Gastrocnemius medialis (tissue), 4 donors: ENCODE data around the gene PRRC2A. TPM values are rescaled to one million over a fixed set of nuclear protein-coding genes. Genes with fewer than 3 reads are reported as not detected.

Source experiments
- ATAC-seq, 2 donors: fragments of 150-250 bp; one replicate each; pipeline ENCODE4 v1.9.1; 2016
- DNase-seq, 2 donors: peaks; one replicate each; pipeline ENCODE4 v3.0.0-alpha.2; 2019
- H3K27ac ChIP-seq, 4 donors: fragments of 200-600 bp; sonication (generic); 1 replicate in 1 of 4; 2 replicates in 3 of 4; pipeline ENCODE4 v1.5.1; 2016 to 2018; ENCODE audit warnings: mild to moderate bottlenecking in 2 of 4, moderate library complexity in 1 of 4
- H3K27me3 ChIP-seq, 3 donors: fragments of 200-600 bp; sonication (generic) in 2 of 3; 1 replicate in 1 of 3; 2 replicates in 2 of 3; pipeline versions ENCODE4 v1.5.1 to v1.6.0; 2016 to 2019; ENCODE audit warnings: mild to moderate bottlenecking in 1 of 3, moderate library complexity in 1 of 3
- H3K36me3 ChIP-seq, 2 donors: fragments of 200-600 bp; sonication (generic) in 1 of 2; one replicate each; pipeline ENCODE4 v1.5.1; 2017 to 2018
- H3K4me1 ChIP-seq, 2 donors: fragments of 200-600 bp; sonication (generic) in 1 of 2; one replicate each; pipeline ENCODE4 v1.5.1; 2016 to 2017; ENCODE audit warnings: mild to moderate bottlenecking in 2 of 2
- H3K4me3 ChIP-seq, 4 donors: fragments of 200-600 bp; sonication (generic) in 3 of 4; 1 replicate in 1 of 4; 2 replicates in 3 of 4; pipeline ENCODE4 v1.5.1; 2016 to 2019; ENCODE audit warnings: mild to moderate bottlenecking in 2 of 4
- H3K9me3 ChIP-seq, 3 donors: fragments of 200-600 bp; sonication (generic) in 2 of 3; 1 replicate in 1 of 3; 2 replicates in 2 of 3; pipeline ENCODE4 v1.5.1; 2016 to 2019
- POLR2A ChIP-seq, 2 donors: fragments of 450-650 bp; IDR thresholded peaks; one replicate each; pipeline ENCODE4 v1.6.1; 2017; ENCODE audit warnings: antibody characterized with exemption in 2 of 2, mild to moderate bottlenecking in 2 of 2, moderate library complexity in 2 of 2
- in situ Hi-C, 4 donors: fragments of 200-750 bp; cut with MboI; loops; one replicate each; pipeline versions ENCODE4 v1.15.0 to v1.8.0; 2017; ENCODE audit warnings: low sequenced_read_pairs in 4 of 4
- intact Hi-C: fragments of 100-400 bp; cut with DNase I; formaldehyde crosslinking; loops from one replicate; pipeline ENCODE4 v1.15.1; 2023; ENCODE audit warnings: low total_unique reads
- total RNA-seq, 4 donors: library from RNA; depleted of rRNA; stranded (reverse); fragments of >200 nt; gene quantifications; one replicate each; pipeline versions ENCODE4 v1.1.0 to v1.2.3, GENCODE V29; 2016
- TF ChIP-seq, protein P1 (sequence below), 5 experiments: fragments of 450-650 bp in 3 of 5; fragments of 200-600 bp in 2 of 5; sonication (generic) in 2 of 5; IDR thresholded peaks in 4 of 5; conservative IDR thresholded peaks in 1 of 5; 1 replicate in 4 of 5; 2 replicates in 1 of 5; pipeline ENCODE4 v1.5.1; 2016 to 2019; ENCODE audit warnings: antibody characterized with exemption in 5 of 5, mild to moderate bottlenecking in 3 of 5, moderate library complexity in 3 of 5

Gene PRRC2A
- total RNA-seq, 4 donors from 2014 or later = 38.9 to 67.7 (median 52.0) TPM

DNA sequence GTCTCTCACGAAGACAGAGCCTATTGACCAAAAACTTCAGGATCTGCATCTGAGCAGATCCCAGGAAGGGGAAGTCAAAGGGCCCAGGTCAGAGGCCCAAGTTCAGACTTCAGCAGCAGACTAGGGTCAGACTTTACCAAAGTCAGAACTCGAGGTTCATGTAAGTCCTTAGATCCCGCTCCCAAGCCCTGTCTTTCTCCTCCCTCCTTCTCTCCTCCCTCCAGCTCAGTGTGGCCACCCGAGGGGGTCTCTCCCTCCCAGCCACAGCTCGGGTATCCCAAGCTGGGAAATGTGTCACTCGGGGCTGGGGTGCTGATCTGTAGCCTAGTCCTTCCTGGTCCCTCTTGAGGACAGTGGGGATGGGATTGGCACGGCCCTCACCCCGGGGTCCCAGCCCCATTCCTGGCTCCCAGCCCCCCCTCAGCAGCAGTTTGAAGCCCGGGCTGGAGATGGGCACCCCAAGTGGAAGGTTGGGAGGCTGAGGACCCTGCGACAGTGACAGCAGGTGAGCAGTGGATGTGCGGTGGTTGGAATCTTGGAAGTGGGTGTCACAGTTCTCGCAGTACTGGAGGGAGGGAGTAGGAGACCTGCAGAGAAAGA is 41.7 kb downstream of the PRRC2A start:
- in situ Hi-C loops (loop anchor here in 2 of 4 donors (25.0 kb wide), 2 partner anchors 300 to 525 kb away; partner anchors contain the start of genes AGER (in 2 of the 2), AGPAT1 (in 2 of the 2), GPSM3 (in 2 of the 2) and PBX2 (in 2 of the 2)), intact Hi-C loops (loop anchor here (5.0 kb wide), 1 partner anchor 1310 kb away; no protein-coding TSS in a partner anchor)
- Histone ChIP-seq H3K36me3 (peaks cover 0 to 20% of the 10 kb centered on the region in 2 donors), H3K27ac (peak overlapping the region; percentile 3 to 100 (median 17)), H3K4me1 (peaks cover 43 to 49% of the 10 kb centered on the region in 2 donors), H3K9me3 (no peaks in the 10 kb centered on the region), H3K4me3 (no peak overlapping the region), H3K27me3 (no peaks in the 10 kb centered on the region)
- no peak for ATAC-seq
- DNase-seq = no peak
- TF ChIP-seq, protein P1, sequence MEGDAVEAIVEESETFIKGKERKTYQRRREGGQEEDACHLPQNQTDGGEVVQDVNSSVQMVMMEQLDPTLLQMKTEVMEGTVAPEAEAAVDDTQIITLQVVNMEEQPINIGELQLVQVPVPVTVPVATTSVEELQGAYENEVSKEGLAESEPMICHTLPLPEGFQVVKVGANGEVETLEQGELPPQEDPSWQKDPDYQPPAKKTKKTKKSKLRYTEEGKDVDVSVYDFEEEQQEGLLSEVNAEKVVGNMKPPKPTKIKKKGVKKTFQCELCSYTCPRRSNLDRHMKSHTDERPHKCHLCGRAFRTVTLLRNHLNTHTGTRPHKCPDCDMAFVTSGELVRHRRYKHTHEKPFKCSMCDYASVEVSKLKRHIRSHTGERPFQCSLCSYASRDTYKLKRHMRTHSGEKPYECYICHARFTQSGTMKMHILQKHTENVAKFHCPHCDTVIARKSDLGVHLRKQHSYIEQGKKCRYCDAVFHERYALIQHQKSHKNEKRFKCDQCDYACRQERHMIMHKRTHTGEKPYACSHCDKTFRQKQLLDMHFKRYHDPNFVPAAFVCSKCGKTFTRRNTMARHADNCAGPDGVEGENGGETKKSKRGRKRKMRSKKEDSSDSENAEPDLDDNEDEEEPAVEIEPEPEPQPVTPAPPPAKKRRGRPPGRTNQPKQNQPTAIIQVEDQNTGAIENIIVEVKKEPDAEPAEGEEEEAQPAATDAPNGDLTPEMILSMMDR (IDR thresholded peaks at IDR 0.05 in 4 of 5, conservative IDR thresholded peaks at IDR 0.05 in 1 of 5) = no peak
- TF ChIP-seq POLR2A (IDR thresholded peaks at IDR 0.05) = no peak

DNA sequence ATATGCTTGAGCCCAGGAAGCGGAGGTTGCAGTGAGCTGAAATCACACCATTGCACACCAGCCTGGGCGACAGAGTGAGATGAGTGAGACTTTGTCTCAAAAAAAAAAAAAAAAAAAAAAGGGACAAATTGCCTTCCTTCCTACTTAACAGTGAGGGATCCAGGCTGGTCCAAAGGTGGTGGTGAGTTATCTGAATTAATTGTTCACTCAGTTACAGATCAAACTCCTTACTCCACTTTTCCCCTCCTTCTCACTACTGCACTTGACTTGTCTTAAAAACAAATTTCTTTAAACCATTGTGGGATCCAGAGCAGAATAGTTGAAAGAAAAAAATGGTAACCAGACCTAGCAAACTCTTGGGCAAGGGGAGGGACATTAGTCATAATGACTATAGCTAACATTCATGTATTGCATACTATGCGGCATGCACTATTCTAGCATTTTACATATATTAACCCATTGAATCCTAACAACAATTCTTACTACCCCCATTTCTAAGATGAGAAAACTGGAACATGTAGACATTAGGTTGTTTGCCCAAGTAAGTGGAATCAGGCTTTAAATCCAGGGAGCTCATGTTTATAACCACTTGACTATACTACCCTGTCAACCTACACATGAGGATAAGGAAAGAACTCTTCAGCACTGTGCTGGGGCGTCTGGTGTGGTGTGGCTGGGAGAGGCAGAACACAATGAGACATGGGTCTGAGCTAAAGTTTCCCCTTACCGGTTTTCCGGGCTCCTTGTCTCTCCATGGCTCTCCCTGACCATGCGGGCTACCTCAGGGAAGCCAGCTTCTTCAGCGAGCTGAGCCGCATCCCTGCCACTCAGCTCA is 42.8 kb downstream of the PRRC2A start:
- intact Hi-C loops = loop anchor here (5.0 kb wide), 1 partner anchor 1309 kb away; no protein-coding TSS in a partner anchor
- TF ChIP-seq, protein P1 (IDR thresholded peaks at IDR 0.05 in 4 of 5, conservative IDR thresholded peaks at IDR 0.05 in 1 of 5) = no peak
- TF ChIP-seq POLR2A (IDR thresholded peaks at IDR 0.05) = no peak
- in situ Hi-C loops = loop anchor here in 2 of 4 donors (25.0 kb wide), 2 partner anchors 299 to 524 kb away; partner anchors contain the start of genes AGER (in 2 of the 2), AGPAT1 (in 2 of the 2), GPSM3 (in 2 of the 2) and PBX2 (in 2 of the 2)

DNA sequence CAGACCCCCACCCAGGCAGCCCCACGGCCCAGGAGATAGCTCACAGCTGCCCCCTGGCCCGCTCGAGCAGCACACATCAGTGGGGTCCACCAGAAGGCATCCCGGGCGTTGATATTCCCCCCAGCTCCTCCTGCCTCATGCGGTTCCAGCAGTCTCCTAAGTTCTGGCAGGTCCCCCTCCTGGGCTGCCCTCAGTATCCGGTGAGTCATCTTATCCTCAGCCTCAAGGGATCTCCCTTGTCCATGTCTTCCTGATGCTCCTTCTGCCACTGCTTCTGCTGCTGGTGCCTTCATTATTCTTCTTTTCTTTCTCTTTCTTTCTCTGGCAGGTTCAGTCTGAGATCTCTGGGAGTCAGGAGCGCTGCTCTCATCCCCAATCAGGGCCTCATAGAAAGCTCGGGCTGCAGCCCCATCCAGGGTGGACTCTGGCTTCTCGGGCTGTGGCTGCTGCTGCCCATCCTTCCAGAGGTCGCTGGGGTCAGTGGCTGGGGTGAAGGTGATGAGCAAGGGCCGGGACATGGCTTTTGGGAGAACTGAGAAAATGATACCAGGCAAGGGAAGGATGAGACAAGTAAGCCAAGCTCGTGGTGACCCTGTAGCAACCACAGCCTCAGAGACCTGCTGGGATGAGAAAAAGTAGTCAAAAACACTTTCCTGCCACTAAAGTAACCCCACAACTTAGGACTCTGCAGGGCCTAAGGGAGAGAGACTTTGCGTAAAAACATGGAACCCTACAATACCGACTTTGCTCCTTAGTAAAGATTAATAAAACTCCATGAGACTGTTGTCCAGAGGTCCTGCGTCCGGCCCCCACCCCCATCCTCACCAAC is 43.7 kb downstream of the PRRC2A start:
- intact Hi-C loops (loop anchor here (5.0 kb wide), 1 partner anchor 1308 kb away; no protein-coding TSS in a partner anchor), in situ Hi-C loops (loop anchor here in 2 of 4 donors (25.0 kb wide), 2 partner anchors 298 to 523 kb away; partner anchors contain the start of genes AGER (in 2 of the 2), AGPAT1 (in 2 of the 2), GPSM3 (in 2 of the 2) and PBX2 (in 2 of the 2))
- H3K36me3 ChIP-seq = peaks cover 3 to 40% of the 10 kb centered on the region in 2 donors
- peak overlapping the region; percentile 93 to 100 (median 97) for H3K27ac ChIP-seq
- no peaks in the 10 kb centered on the region for H3K27me3 ChIP-seq
- H3K9me3 ChIP-seq = no peaks in the 10 kb centered on the region
- H3K4me3 ChIP-seq = peak overlapping the region; percentile 83 to 98 (median 94)
- DNase-seq (peak; percentile 47 to 67), ATAC-seq (no peak)
- TF ChIP-seq, protein P1 (IDR thresholded peaks at IDR 0.05 in 4 of 5, conservative IDR thresholded peaks at IDR 0.05 in 1 of 5) = no peak
- TF ChIP-seq POLR2A (IDR thresholded peaks at IDR 0.05) = no peak
- H3K4me1 ChIP-seq = peaks cover 34 to 45% of the 10 kb centered on the region in 2 donors

More for the DNA sequence above, 42.8 kb downstream of the PRRC2A start:
- ATAC-seq (no peak), DNase-seq (no peak)
- Histone ChIP-seq H3K4me1 (peaks cover 41 to 53% of the 10 kb centered on the region in 2 donors), H3K4me3 (peak overlapping the region; percentile 83 to 98 (median 94)), H3K27ac (peak overlapping the region; percentile 93 to 100 (median 97)), H3K9me3 (no peaks in the 10 kb centered on the region), H3K36me3 (peaks cover 0 to 31% of the 10 kb centered on the region in 2 donors), H3K27me3 (no peaks in the 10 kb centered on the region)
